ENCODE measurements around the gene SMAGP. TPM values are rescaled to one million over a fixed set of nuclear protein-coding genes. Genes with fewer than 3 reads are reported as not detected.
"Not testable (repeated sequence)": the region's sequence is repeated elsewhere in the genome, so short reads cannot be mapped to it uniquely, and the experiment has no call there.

The SMAGP gene
- total RNA-seq, 2 experiments from 2014 or later = 0.96 to 1.4 TPM

- Mint-ChIP-seq H3K27me3 (no peaks in the 10 kb centered on the region), H3K4me3 (no peak overlapping the region), H3K9me3 (no peaks in the 10 kb centered on the region), H3K36me3 (ENCODE audit: low read depth) (peaks cover 39% of the 10 kb centered on the region), H3K27ac (peak overlapping the region; percentile 76), H3K4me1 (ENCODE audit: low read depth) (peaks cover 23% of the 10 kb centered on the region)
- TF ChIP-seq CTCF (IDR thresholded peaks at IDR 0.05) = no peak
- ChIA-PET POLR2A (interaction anchor here (0.9 kb wide), 1 partner anchor 62 kb away, joined by 3 read pairs; no protein-coding TSS in a partner anchor), CTCF (interaction anchor here (0.8 to 2.5 kb wide), 4 partner anchors 36 to 65 kb away, joined by 3 to 11 read pairs (median 3); no protein-coding TSS in a partner anchor)
- DNase-seq (no peak), ATAC-seq (peak; percentile 83)
- intact Hi-C loops (cut with micrococcal nuclease) = no loop called here
Measured at GRCh38 chr12:51293696-51294095, 23.5 kb upstream of the SMAGP start.

- H3K4me3 Mint-ChIP-seq; ATAC-seq; DNase-seq; H3K27me3 Mint-ChIP-seq; H3K9me3 Mint-ChIP-seq; intact Hi-C loops (cut with micrococcal nuclease): not testable (repeated sequence)
- Mint-ChIP-seq H3K27ac (peak overlapping the region; percentile 67), H3K4me1 (ENCODE audit: low read depth) (peaks cover 23% of the 10 kb centered on the region), H3K36me3 (ENCODE audit: low read depth) (peaks cover 41% of the 10 kb centered on the region)
- ChIA-PET POLR2A (interaction anchor here (0.6 kb wide), 1 partner anchor 42 kb away, joined by 3 read pairs; no protein-coding TSS in a partner anchor), CTCF (interaction anchor here (1.1 to 1.2 kb wide), 2 partner anchors 39 to 467 kb away, joined by 3 to 4 read pairs; no protein-coding TSS in a partner anchor)
Measured at GRCh38 chr12:51291603-51292513, 21.6 kb upstream of the SMAGP start.

GRCh38 chr12:51285843-51286242 lies 15.6 kb upstream of the SMAGP start:
- H3K4me1 Mint-ChIP-seq (ENCODE audit: low read depth) = peaks cover 6% of the 10 kb centered on the region
- CTCF ChIA-PET = interaction anchor here (1.0 kb wide), 1 partner anchor 55 kb away, joined by 3 read pairs; no protein-coding TSS in a partner anchor
- no peak for ATAC-seq
- POLR2A ChIA-PET = no interaction called here
- H3K27me3 Mint-ChIP-seq = no peaks in the 10 kb centered on the region
- no peak for TF ChIP-seq CTCF (IDR thresholded peaks at IDR 0.05)
- peak overlapping the region; percentile 23 for H3K27ac Mint-ChIP-seq
- DNase-seq = no peak
- peaks cover 24% of the 10 kb centered on the region for H3K36me3 Mint-ChIP-seq (ENCODE audit: low read depth)
- intact Hi-C loops (cut with micrococcal nuclease) = no loop called here
- H3K9me3 Mint-ChIP-seq = no peaks in the 10 kb centered on the region
- no peak overlapping the region for H3K4me3 Mint-ChIP-seq

- peaks cover 12% of the 10 kb centered on the region for H3K36me3 Mint-ChIP-seq (ENCODE audit: low read depth)
- DNase-seq (no peak), ATAC-seq (no peak)
- H3K4me1 Mint-ChIP-seq (ENCODE audit: low read depth) = peaks cover 6% of the 10 kb centered on the region
- H3K4me3 Mint-ChIP-seq = no peak overlapping the region
- H3K27me3 Mint-ChIP-seq = no peaks in the 10 kb centered on the region
- intact Hi-C loops (cut with micrococcal nuclease) = no loop called here
- H3K27ac Mint-ChIP-seq = peak overlapping the region; percentile 71
- ChIA-PET POLR2A (interaction anchor here (1.0 kb wide), 1 partner anchor 42 kb away, joined by 3 read pairs; the partner anchor contains the start of gene DAZAP2), CTCF (interaction anchor here (1.0 to 2.4 kb wide), 4 partner anchors 12 to 139 kb away, joined by 3 to 11 read pairs (median 3); partner anchors contain the start of gene SMAGP)
- TF ChIP-seq CTCF (IDR thresholded peaks at IDR 0.05) = no peak
- no peaks in the 10 kb centered on the region for H3K9me3 Mint-ChIP-seq
Measured at GRCh38 chr12:51281202-51281924, 11.1 kb upstream of the SMAGP start.

GRCh38 chr12:51275088-51275487 lies 4.9 kb upstream of the SMAGP start:
- ChIA-PET POLR2A (interaction anchor here (0.6 to 1.0 kb wide), 2 partner anchors 48 to 61 kb away, joined by 3 read pairs; no protein-coding TSS in a partner anchor), CTCF (interaction anchor here (1.5 to 2.2 kb wide), 2 partner anchors 12 to 66 kb away, joined by 4 to 7 read pairs; no protein-coding TSS in a partner anchor)
- intact Hi-C loops (cut with micrococcal nuclease) = no loop called here
- Mint-ChIP-seq H3K27me3 (peaks cover 4% of the 10 kb centered on the region), H3K4me3 (no peak overlapping the region), H3K4me1 (ENCODE audit: low read depth) (peaks cover 12% of the 10 kb centered on the region), H3K27ac (no peak overlapping the region), H3K9me3 (no peaks in the 10 kb centered on the region), H3K36me3 (ENCODE audit: low read depth) (no peaks in the 10 kb centered on the region)
- DNase-seq (no peak), ATAC-seq (no peak)
- TF ChIP-seq CTCF (IDR thresholded peaks at IDR 0.05) = no peak

GRCh38 chr12:51272810-51273209 lies 2.6 kb upstream of the SMAGP start:
- DNase-seq; ATAC-seq; H3K27me3 Mint-ChIP-seq; intact Hi-C loops (cut with micrococcal nuclease); H3K4me3 Mint-ChIP-seq; H3K9me3 Mint-ChIP-seq; H3K36me3 Mint-ChIP-seq (ENCODE audit: low read depth); H3K27ac Mint-ChIP-seq: not testable (repeated sequence)
- H3K4me1 Mint-ChIP-seq (ENCODE audit: low read depth) = peaks cover 17% of the 10 kb centered on the region
- ChIA-PET POLR2A (interaction anchor here (0.6 kb wide), 1 partner anchor 285 kb away, joined by 3 read pairs; no protein-coding TSS in a partner anchor), CTCF (interaction anchor here (7.4 kb wide), 1 partner anchor 68 kb away, joined by 117 read pairs; no protein-coding TSS in a partner anchor)
